GM21528 (cell line): ENCODE data around the gene SEL1L2.

Source experiments
- ATAC-seq: cut with Tn5 transposase; IDR thresholded peaks from one replicate; pipeline ENCODE4 v1.9.1; 2021; ENCODE audit warnings: mild to moderate bottlenecking, moderate library complexity; ENCODE audit not compliant: unreplicated experiment, low FRiP score

The SEL1L2 gene

DNA sequence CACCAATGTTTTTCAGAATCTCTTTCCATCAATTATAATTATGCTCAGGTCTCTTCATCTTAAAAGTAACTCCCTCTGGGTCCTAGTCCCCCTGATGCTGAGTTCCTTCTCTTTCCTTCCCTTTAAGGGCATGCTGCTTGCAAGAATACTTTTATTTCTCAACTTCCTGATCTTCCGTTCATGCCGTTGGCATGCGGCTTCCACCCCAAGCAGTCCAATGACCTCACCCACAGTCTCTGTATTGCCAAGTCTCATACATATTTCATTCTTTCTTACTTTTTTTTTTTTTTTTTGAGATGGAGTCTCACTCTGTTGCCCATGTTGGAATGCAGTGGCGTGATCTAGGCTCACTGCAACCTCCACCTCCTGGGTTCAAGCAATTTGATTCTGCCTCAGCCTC, 122.1 kb downstream of the SEL1L2 start:
- ATAC-seq: no peak

DNA sequence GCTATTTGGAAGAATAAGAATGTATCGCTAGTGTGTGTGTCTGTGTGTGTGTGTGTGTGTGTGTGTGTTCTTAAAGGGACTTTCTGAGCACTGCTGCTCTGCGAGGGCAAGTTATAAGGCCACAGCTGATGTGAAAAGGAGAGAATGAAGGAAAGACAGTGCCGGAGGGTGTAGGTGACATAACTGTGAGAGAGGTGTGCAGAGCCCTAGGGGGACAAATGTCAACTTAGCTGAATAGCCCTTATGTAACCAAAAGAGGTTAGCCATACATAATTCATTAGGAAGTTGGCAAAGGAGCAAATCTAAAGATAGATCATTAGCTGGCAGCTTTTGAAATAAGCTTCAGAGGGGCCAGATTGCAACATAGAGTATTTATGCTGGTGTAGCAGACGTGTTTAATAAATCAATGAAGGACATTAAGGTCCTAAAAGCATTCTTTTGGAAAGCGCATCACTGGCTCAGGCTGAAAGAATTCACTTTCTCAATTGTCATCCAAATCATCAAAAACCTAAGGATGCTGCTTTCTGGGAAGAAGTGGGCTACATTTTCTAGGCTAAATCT, 124.5 kb downstream of the SEL1L2 start:
- no peak for ATAC-seq

DNA sequence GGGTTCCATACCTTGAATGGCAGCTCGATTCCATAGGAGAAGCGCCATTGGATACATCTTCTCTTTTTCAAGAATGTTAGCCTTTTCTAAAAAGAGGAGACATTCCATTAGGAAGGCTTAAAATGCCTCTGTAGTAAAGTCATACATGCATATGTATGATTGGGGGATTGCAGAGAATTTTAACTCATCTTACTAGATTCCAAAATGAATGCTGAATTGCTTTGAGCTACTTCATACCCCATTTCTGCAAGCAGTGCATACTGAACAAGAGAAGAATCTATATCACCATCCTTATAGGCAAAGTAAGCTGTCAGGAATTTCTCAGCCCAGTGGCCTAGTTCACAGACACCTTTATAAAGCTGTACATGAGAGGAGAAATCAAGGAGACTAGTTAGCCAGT, 125.3 kb downstream of the SEL1L2 start:
- no peak for ATAC-seq

DNA sequence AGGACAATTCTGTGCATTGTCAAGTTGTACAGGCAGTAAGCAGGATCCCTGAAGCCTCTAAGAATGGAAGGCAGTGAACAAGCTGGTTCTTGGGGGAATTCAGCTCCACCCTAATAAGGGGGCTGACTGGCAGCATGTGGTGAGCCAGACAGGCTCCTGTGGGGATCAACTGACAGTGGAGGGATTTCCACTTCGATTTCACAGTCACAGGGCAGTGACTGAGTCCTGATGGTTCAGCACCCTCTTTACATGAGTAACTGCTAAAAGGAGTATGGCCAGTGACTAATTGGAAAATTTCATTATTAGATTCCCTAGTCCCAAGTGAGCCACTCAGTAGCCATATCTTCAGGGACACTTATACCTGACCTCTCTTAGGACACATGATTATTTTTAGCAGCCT, 127.2 kb downstream of the SEL1L2 start:
- ATAC-seq: no peak

DNA sequence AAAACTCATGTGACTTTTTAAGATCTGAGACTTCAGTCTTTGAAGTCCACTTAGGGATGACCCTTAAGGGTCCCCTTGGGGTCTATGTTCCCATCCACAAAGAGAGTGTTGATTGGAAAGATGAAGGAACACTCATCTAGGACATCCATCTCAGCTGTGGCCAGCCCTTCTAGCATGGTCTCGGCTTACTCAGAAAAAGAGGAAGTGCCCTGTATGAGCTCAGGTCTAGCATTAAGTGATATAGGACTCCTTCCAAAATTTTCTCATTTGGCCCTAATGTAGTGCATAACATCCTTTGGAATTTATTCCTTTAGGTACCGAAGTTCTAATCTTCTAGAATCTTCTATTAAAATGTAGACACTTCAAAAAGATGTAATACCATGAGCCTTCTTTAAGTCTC, 128.2 kb downstream of the SEL1L2 start:
- no peak for ATAC-seq

DNA sequence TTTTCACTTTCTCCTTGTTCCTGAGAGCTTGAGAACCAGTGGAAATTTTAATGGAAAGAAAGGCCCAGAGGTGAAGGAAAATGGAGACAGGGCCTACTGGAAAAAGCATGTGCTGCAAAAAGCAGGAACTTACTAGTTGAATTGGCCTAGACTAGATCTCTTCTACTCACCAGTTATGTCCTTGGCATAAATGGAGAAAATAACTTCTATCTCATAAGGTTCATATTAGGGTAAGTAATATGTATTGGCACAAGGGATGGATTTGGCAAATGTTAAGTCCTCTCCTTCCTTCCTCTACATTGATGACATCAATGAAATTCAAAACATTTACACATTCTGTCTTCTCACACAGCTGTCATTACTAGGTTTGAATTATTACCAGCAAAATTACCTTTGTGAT, 131.5 kb downstream of the SEL1L2 start:
- ATAC-seq: no peak

DNA sequence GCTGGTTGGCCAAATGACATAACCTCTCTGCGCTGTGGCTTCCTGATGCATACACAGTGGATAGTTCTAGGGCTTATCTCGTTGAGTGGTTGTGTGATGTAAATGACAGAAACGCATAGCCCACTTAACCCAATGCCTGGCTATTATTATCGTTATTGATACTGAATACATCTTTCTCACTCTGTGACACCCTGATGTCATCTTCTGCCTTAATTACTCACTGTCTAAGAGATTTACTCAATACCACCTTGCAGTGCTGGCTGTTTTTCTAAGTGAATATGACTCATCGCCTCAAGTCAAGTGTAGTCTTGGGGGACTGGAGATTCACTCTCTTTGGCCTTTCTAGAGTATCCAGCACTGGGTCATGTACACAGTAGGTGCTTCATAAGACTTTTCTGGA, 132.0 kb downstream of the SEL1L2 start:
- ATAC-seq: no peak

DNA sequence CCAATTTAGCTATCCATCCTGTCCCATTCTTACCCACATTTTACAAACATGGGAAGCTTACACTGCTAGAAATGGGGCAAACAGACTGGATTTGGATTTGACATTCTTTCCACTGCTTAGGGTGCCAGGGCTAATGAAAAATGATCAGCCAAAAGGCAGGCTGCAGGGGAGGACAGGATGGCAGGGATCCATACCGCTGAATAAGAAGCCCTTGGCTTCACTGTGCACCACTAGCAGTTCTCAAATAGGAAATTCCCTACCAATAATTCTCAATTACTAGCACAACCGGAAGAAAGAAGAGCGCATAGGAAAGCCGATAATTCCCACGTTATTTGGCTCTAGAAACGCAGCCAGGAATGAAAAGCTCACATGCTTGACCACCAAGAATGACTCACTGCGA, 132.5 kb downstream of the SEL1L2 start:
- ATAC-seq: no peak

DNA sequence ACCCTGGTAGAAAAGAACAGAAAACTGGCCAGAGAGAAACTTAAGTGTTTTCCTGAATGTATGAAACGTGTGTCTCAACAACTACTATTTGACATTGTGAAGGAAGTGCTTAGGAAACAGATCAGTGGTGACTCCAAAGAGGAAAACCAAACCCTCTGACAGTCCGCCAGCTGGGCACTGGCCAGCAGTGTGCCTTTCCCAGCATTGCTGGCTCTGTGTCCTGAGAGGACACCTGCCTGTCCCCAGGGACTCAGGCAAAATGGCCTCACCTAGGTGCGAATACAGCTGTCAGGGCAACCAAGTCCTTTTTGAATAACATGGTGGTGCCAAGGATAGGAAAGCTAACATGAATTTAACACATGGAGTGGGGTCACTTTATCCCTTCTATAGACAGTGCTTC, 133.1 kb downstream of the SEL1L2 start:
- no peak for ATAC-seq

DNA sequence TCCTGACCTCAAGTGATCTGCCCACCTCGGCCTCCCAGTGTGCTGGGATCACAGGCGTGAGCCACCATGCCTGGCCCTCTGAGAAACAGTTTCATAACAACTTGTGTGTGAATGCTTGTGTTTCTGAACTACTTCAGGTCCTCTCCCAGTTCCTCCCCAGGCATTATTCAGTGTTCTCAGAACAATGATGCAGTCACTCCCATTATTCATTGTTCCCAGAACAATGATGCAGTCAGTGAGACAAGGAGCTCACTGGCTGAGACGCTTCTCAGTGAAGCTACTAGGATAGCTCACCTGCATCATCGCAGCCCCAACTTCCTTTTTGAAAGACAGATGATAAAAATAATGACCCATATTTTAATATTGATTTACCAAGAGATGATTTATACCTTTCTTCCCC, 134.1 kb downstream of the SEL1L2 start:
- ATAC-seq: no peak

DNA sequence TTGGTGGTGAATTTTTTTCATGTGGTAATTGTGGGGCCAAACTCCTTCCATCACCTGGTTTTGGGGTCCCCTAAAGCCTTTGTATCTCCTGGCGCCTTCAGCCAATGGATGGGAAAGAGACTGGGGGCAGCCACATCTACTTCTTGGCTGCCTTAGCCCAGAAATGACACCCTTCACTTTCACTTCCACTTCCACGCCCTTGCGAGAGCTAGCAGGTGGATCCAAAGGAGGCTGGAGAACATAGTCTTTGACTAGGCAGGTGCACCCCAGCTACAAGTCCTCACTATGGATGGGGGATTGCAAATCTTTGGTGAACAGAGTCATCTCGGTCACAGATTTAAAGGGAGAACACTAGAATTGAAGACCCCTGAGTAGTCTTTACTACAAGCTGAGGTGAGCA, 134.8 kb downstream of the SEL1L2 start:
- ATAC-seq: no peak

DNA sequence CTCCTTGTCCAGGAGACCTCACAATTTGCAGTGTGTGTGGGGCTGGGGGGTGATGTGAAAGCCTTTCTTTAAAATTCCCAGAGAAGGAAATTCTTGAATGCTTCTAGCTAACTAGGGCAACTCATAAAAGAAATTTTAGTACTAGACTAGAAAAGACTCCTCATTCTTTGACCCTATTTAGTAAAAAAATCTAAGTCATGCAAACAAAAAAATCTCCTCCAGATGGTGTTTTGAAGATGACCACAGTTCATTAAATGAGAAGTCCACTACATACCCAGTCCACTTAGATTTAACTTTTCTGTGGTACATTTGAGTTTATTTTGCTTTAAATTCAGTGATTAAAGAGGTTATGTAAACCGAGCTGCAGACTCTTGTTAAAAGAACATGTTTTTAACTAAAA, 138.1 kb downstream of the SEL1L2 start:
- no peak for ATAC-seq

DNA sequence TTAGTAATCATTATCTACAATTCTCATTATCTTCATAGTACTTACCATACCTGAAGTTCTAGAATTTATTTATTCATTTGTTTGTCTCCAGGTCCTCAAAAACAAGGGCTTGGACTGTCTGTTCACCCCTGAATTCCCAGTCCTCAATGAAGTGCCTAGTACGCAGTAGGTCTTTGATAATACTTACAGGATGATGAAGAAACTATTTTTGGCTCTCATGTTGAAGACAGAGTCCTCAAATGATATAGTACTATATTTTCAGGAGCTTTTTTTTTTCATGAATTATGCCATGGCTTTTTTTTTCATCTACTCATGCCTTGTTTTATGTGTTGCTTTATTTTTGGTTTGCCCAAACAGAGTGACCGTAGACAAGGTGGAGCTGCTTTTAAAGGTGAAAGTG, 139.1 kb downstream of the SEL1L2 start:
- ATAC-seq: no peak

DNA sequence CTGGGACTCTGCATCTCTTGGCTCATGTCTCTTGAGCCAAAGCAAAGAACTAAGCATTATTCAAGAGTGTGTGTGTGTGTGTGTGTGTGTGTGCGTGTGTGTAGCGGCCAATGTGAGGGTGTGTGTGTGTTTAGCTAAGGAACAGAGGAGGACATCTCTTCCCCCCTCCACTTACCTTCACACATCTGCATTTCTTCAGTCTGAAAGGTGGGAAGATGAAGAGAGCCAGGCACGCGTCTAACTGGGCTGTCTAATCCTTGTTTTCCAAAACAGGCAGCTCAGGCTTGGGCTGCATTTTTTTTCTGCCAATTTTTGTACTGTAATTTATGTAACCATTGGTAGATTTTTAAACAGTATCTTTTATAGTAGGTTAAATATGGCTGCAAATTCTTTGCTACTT, 146.1 kb downstream of the SEL1L2 start:
- no peak for ATAC-seq

DNA sequence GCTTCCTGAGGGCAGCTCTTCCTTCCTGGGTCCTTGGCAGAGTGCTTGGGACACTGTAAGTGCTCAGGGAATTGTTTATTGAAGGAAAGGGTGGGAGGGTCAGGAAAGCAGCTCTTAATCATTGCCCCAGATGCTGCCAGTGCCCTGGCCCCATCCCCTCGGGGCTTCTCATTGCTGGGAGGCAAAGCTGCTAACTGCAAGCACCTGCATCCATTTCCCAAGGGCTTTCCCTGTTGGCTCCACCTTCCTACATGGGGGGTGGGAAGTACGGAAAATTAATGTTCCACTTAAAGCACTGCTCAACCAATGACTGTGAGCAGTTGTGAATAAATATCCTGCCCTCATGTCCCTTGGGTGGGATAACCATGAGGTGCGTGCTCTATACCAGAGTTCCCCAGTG, 149.2 kb downstream of the SEL1L2 start:
- ATAC-seq: no peak

DNA sequence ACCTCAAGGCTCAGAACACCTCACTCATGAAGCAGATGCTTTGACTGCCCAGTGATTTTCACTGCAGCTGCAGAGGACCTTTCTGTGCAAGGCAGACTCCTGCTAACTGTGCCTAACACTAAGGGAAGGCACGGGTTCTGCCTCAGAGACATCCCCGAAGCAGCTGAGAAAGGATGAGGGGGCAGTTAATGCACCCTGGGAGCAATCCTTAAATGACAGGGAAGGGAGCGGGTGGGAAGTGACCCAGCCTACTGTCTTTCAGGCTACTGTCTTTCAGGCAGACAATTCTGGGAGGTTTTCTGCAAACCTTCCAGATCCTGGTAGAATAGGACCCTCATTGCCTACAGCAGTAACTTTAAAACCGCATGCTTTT, 150.3 kb downstream of the SEL1L2 start:
- ATAC-seq: no peak

DNA sequence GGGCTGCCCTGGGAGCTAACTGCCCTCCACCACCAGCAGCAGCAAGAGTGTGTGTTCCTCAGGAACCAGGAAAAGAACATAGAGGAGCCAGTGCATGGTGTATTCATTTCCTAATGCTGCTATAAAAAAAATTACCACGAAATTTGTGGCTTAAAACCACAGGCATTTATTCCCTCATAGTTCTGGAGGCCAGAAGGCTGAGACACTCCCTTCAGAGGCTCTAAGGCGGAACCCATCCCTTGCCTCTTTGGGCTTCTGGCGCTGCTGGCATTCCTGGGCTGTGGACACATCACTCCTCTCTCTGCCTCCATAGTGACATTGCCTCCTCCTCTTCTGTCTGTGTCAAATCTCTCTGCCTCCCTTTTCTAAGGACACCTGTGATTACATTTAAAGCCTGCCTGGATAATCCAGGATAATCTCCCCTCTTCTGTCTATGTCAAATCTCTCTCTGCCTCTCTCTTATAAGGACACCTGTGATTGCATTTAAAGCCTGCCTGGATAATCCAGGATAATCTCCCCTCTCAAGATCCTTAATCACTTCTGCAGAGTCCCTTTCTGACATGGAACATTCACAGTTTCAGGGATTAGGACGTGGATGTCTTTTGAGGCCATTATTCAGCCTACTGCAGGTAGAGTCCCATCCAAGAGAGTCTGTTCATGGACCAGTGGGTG, 150.9 kb downstream of the SEL1L2 start:
- ATAC-seq: no peak

DNA sequence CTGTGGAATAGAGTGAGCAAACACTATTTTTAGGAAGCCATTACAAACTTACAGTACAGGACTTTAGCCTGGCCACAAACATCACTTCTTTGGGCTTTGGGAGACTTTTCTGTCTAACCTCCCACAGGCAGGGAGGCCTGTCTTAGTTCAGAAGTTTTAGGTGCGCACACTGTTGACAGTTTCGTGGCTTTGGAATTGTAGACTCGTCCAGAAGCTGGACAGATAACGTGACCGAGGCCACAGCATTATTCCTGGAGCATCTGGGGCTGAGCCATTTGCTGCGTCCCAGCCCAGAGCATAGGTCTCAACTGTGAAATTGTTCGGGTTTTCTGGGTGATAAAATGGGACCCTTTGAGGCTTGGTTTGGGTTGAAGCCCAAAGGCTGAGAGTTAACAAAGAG, 151.8 kb downstream of the SEL1L2 start:
- ATAC-seq: no peak

DNA sequence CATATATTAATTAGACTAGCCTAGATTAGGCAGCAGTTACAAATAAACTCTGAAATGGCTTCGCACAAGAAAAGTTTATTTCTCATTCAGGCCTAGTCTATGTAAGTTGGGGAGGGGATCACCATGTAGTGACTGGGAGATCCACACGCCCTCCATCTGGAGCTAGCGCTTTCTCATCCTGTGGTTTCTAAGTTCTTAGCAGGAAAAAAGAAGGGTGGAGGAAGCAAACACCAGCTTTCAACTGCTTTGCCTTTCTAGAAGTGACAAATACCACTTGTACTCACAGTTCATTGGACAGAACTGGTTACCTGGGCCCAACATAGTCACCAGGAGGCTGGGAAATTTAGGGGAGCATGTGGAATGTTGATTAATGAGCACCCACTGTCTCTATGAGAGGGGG, 158.9 kb downstream of the SEL1L2 start:
- no peak for ATAC-seq

DNA sequence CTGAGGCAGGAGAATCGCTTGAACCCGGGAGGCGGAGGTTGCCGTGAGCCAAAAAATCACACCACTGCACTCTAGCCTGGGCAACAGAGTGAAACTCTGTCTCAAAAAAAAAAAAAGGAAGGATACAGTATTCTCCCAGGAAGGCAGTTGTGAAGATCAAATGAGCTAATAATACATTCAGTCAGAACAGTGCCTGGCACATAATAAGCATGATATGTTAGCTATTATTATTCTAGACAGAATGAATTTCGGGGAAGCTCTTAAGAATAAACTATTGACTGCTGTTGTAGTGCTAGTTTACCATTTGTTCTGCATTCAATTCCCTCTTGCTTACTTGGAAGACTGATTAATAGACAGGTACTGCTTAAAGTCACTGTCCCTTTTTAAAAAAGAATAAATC, 164.9 kb downstream of the SEL1L2 start:
- ATAC-seq: no peak

DNA sequence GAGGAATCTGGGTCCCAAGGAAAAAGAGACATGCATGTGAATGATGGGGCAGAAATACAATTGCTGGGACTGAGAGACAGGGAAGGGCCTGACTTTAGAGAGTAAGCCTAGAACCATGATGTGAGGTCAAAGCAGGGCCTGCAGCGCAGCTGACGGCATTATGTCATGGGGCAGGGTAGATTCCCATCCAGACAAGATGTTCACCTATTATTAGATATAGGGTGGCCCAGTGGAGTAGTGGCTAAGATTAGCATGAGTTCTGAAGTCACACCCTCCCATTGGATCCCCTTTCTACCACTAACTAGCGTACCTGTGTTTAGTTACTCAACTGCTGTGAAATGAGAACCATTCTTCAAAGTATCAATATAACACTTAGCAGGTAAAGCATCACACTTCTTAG, 166.0 kb downstream of the SEL1L2 start:
- ATAC-seq: no peak

DNA sequence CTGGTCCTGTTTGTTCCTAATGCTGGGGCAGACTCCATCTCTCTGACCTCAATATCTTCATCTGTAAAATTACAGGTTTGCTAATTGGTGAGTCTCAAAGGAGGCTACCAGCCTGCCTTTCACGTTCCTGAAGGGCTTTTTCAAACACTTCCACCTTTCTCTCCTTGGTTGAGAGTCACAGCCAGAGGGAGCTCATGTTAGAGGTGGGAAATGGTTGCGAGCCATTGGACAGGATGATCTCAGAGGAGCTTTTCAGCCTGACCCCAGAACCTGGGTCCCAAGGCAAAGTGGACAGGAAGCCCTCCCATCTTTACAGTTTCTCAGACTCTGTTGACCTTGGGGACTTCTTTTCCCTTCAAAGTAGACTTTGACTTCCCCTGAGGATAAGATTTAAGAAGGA, 168.0 kb downstream of the SEL1L2 start:
- no peak for ATAC-seq

DNA sequence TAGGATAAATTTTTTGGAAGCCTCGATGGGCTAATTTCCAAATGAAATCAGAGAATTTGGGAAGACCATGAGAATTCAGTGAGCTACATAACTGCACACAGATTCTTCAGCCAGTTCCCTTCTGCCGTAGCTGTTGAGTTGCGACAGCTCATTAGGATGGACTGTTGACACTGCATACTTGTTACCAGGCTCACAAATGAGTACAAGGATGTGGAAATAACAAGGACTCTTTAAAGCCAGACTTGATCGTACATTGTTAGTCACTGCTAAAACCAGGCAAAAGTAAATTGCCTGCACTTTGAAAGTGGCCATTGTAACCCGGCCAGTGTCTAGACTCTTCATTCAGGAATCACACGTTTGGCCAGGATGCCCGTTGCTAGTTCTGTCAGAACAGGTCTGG, 168.5 kb downstream of the SEL1L2 start:
- ATAC-seq: no peak
